Chondrocyte (in vitro differentiated cells): ENCODE data around the gene ZNF423. TPM values are rescaled to one million over a fixed set of nuclear protein-coding genes. Genes with fewer than 3 reads are reported as not detected.

Source experiments
- DNase-seq: peaks from one replicate; pipeline ENCODE4 v3.0.0; 2021; ENCODE audit warnings: mixed read lengths, low spot score
- H3K27ac Mint-ChIP-seq: one replicate; pipeline ENCODE4 v1.8.0; 2021; ENCODE audit warnings: mild to moderate bottlenecking, moderate library complexity, mixed read lengths; ENCODE audit not compliant: unreplicated experiment
- H3K27me3 Mint-ChIP-seq: 2 replicates; pipeline ENCODE4 v1.8.0; 2021; ENCODE audit warnings: low read depth, mixed read lengths
- H3K36me3 Mint-ChIP-seq: 2 replicates; pipeline ENCODE4 v1.8.0; 2021; ENCODE audit warnings: low read depth, mixed read lengths
- H3K4me1 Mint-ChIP-seq: 2 replicates; pipeline ENCODE4 v1.8.0; 2021; ENCODE audit warnings: low read depth, mild to moderate bottlenecking, mixed read lengths
- H3K4me3 Mint-ChIP-seq: one replicate; pipeline ENCODE4 v1.8.0; 2021; ENCODE audit warnings: mild to moderate bottlenecking, moderate library complexity, mixed read lengths; ENCODE audit not compliant: unreplicated experiment
- H3K9me3 Mint-ChIP-seq: 2 replicates; pipeline ENCODE4 v1.8.0; 2021; ENCODE audit warnings: low read depth, mixed read lengths
- total RNA-seq: library from RNA; stranded (reverse); gene quantifications from 3 replicates; pipeline ENCODE4 v1.2.1, GENCODE V29; 2021
- TF ChIP-seq, protein P1 (sequence below): fragments of 200-600 bp; sonication (generic); IDR thresholded peaks from 2 replicates; pipeline ENCODE4 v1.5.0; 2021; ENCODE audit warnings: antibody characterized with exemption, mild to moderate bottlenecking, moderate library complexity

Gene ZNF423
- total RNA-seq, 1 donor from 2014 or later: 4.7 TPM

DNA sequence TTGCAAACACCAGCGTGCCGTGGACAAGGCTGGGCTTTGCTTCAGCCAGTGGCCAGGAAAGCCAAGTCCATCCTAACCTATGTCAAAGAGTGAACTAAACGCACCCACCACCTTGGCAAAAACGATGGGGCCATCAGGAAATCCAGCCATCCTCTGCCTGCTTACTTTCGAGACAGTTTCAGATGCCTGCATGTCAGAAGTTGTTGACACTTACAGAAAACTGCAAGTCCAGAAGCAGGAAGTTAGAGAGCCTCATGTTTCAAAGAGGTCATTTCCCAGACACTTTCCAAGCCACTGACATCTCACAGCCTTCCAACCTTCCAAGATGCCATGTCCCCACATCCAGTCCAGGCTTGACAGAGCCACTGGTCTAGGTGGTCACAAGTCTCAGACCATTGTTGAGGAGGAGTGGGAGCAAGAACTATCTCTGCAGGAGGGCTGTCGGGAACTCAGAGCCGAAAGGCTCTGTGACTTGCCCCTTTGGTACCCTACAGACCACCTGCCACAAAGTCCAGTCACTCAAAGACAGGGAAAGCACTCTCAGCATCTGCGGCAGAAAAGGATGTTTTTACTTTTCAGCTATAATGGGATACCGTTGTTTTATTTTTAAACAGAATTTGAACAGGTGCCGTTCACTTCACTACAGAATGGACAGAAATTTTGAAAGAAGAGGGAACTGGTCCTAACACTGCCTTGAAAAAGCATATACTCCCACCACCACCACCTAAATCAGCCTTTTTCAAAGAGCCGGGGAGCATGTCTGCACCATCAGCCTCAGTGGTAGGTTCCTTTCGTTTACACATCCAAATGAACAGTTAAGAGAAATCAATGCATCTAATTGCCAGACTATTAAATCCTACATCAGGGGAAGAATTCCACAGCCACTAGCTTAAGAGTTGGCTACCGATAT is 5.1 kb downstream of the ZNF423 start:
- Mint-ChIP-seq H3K4me1 (peaks cover 25% of the 10 kb centered on the region), H3K9me3 (no peaks in the 10 kb centered on the region), H3K27me3 (no peaks in the 10 kb centered on the region), H3K27ac (no peak overlapping the region), H3K36me3 (no peaks in the 10 kb centered on the region), H3K4me3 (no peak overlapping the region)
- TF ChIP-seq, protein P1, sequence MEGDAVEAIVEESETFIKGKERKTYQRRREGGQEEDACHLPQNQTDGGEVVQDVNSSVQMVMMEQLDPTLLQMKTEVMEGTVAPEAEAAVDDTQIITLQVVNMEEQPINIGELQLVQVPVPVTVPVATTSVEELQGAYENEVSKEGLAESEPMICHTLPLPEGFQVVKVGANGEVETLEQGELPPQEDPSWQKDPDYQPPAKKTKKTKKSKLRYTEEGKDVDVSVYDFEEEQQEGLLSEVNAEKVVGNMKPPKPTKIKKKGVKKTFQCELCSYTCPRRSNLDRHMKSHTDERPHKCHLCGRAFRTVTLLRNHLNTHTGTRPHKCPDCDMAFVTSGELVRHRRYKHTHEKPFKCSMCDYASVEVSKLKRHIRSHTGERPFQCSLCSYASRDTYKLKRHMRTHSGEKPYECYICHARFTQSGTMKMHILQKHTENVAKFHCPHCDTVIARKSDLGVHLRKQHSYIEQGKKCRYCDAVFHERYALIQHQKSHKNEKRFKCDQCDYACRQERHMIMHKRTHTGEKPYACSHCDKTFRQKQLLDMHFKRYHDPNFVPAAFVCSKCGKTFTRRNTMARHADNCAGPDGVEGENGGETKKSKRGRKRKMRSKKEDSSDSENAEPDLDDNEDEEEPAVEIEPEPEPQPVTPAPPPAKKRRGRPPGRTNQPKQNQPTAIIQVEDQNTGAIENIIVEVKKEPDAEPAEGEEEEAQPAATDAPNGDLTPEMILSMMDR: no peak
- DNase-seq: no peak

DNA sequence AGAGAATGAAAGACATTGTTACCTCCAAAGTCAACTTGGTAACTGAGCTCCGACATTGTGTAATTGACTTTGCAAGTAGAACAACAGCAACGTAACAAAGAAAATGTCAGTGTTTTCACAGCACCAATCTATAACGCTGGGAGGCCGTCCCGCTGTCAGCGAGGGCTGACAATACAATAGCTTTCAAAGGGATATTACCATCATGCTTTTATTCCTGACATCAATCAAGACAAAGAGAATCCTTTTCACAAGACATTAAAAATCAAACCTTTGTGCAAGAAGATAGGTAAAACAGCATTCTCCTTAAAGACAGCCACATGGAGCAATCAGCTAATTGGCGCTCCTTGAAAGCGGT is 6.2 kb downstream of the ZNF423 start:
- DNase-seq: no peak
- H3K27ac Mint-ChIP-seq: no peak overlapping the region
- H3K4me3 Mint-ChIP-seq: no peak overlapping the region
- no peaks in the 10 kb centered on the region for H3K9me3 Mint-ChIP-seq
- peaks cover 25% of the 10 kb centered on the region for H3K4me1 Mint-ChIP-seq
- no peaks in the 10 kb centered on the region for H3K36me3 Mint-ChIP-seq
- H3K27me3 Mint-ChIP-seq: no peaks in the 10 kb centered on the region
- TF ChIP-seq, protein P1: no peak

DNA sequence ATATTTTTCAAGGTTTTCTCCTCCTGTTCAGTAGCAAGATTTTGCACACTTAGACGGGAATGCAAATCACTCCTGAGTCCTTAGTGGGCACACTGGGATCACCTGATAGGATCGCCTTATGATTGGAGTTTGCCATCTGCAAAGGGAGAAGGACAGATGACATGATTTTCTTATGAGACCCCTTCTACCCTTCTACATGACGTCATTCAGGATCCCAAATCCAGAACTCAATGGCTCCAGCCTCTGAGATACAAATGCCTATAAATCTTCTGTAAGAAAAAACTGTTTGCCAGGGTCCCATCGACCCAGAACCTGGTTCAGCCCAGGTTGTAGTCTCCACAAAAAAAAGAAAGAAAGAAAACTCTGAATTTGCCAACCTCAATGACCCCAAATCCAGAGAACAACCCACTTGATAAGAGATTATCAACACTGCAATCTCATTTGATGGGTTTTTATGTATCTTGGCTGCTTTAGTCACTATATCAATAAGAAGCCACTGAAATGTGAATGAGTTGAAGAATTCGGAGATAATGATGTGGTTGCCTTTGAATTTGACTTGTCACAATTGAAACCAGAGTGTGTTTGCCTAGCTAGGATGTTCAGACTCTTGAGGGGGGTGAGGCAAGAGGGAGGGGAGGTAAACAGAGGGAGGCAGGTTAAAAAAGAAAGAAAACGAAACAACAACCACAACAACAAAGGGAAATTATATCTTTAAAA is 6.7 kb downstream of the ZNF423 start:
- no peak overlapping the region for H3K27ac Mint-ChIP-seq
- no peak for DNase-seq
- H3K27me3 Mint-ChIP-seq: no peaks in the 10 kb centered on the region
- no peaks in the 10 kb centered on the region for H3K36me3 Mint-ChIP-seq
- peaks cover 22% of the 10 kb centered on the region for H3K4me1 Mint-ChIP-seq
- H3K4me3 Mint-ChIP-seq: no peak overlapping the region
- TF ChIP-seq, protein P1: no peak
- H3K9me3 Mint-ChIP-seq: no peaks in the 10 kb centered on the region

DNA sequence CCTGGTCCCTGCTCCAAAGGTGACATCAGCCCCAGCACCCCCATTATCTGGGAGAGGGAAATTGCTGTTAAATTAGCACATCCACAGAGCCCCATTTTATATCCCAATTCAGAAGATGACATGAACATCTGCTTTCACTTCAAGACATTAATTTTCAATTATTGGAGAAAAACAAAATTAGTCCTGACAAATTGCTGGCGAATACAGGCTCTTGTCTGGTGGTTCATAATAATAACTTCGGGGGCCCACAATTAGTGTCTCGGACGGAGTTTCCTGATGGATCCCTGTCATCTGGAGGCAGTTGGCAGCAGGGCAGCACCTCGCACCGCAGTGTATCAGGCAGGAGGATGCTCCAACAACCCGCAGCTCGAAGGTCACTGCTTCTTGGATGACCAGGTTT is 7.4 kb downstream of the ZNF423 start:
- Mint-ChIP-seq H3K4me3 (no peak overlapping the region), H3K27ac (no peak overlapping the region), H3K36me3 (no peaks in the 10 kb centered on the region), H3K27me3 (no peaks in the 10 kb centered on the region), H3K4me1 (peaks cover 15% of the 10 kb centered on the region), H3K9me3 (no peaks in the 10 kb centered on the region)
- DNase-seq: no peak
- TF ChIP-seq, protein P1: no peak

DNA sequence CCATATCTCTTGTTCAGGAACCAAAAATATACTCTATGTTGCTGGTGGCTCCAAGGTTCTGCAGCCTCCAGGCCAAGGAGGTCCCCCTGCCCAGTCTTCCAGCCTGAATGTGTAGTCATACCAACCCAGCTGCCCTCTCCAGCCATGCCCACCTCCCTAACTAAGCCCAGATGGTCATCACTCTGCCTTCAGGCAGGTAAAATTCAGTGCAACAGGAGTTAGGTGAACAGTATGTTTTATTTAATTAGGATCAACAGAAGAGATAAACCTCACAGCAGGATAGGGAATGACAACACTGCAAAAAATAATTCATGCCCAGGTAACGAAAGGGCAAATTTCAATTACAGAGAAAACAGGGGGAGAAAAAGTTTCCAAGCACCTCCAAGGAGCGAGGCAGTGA is 9.1 kb downstream of the ZNF423 start:
- H3K4me3 Mint-ChIP-seq: no peak overlapping the region
- peaks cover 13% of the 10 kb centered on the region for H3K4me1 Mint-ChIP-seq
- no peak overlapping the region for H3K27ac Mint-ChIP-seq
- TF ChIP-seq, protein P1: no peak
- no peaks in the 10 kb centered on the region for H3K36me3 Mint-ChIP-seq
- H3K27me3 Mint-ChIP-seq: no peaks in the 10 kb centered on the region
- no peak for DNase-seq
- no peaks in the 10 kb centered on the region for H3K9me3 Mint-ChIP-seq
